Fibroblast of pulmonary artery (primary cell): ENCODE measurements around the gene DNAAF5.

ENCODE experiments used
- DNase-seq: peaks from one replicate; pipeline ENCODE4 v3.0.0-alpha.2; 2010; ENCODE audit warnings: low read depth
- H3K4me3 ChIP-seq: replicated peaks from 2 replicates; pipeline ENCODE4 v1.5.1; 2011; ENCODE audit warnings: low read depth, mild to moderate bottlenecking, control low read depth, low read length, moderate library complexity
- TF ChIP-seq, protein P1 (sequence below): IDR thresholded peaks from 2 replicates; pipeline ENCODE4 v1.5.1; 2011; ENCODE audit warnings: mild to moderate bottlenecking, control low read depth, low read length, inconsistent platforms; ENCODE audit errors: missing control alignments

DNAAF5 gene

DNA sequence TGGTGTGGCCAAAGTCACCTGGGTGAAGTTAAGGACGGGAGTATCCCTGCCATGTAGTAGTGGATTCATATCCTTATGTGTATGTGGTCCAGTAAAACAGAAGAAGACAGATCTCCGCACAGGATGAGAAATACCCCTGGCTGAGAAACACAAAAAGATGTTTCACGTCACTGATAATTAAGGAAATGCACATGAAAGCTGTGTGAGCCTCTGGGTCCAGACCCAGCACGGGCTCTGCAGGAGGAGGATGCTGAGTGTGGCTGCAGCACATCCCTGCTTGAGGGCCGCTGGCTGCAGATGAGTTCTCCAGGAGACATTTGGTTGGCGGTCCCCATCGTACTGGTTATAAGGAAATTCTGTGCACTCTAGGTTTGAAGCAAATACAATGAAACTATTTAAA lies 97.6 kb downstream of the DNAAF5 start:
- TF ChIP-seq, protein P1, sequence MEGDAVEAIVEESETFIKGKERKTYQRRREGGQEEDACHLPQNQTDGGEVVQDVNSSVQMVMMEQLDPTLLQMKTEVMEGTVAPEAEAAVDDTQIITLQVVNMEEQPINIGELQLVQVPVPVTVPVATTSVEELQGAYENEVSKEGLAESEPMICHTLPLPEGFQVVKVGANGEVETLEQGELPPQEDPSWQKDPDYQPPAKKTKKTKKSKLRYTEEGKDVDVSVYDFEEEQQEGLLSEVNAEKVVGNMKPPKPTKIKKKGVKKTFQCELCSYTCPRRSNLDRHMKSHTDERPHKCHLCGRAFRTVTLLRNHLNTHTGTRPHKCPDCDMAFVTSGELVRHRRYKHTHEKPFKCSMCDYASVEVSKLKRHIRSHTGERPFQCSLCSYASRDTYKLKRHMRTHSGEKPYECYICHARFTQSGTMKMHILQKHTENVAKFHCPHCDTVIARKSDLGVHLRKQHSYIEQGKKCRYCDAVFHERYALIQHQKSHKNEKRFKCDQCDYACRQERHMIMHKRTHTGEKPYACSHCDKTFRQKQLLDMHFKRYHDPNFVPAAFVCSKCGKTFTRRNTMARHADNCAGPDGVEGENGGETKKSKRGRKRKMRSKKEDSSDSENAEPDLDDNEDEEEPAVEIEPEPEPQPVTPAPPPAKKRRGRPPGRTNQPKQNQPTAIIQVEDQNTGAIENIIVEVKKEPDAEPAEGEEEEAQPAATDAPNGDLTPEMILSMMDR, result no peak
- H3K4me3 ChIP-seq, result no peak overlapping the region
- no peak for DNase-seq

DNA sequence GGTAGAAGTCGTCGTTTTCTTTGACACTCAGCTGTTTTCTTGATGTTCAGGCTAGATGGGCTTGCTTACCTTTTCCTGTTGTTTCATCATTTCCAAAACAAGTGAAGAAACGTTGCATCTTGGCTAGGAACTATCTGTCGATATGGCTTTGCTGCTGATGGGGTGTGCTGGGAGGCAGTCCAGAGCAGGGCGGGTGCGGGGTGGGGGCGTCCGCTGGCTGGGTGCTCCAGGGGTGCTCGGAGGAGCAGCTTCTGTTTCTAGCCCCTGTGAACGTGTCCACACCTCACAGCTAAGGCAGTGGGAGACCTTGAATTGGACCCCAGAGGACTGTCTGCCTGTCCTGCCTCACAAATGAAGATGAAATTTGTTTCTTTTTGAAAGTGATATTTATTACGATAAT lies 98.2 kb downstream of the DNAAF5 start:
- DNase-seq, result no peak
- no peak overlapping the region for H3K4me3 ChIP-seq
- TF ChIP-seq, protein P1, result no peak

DNA sequence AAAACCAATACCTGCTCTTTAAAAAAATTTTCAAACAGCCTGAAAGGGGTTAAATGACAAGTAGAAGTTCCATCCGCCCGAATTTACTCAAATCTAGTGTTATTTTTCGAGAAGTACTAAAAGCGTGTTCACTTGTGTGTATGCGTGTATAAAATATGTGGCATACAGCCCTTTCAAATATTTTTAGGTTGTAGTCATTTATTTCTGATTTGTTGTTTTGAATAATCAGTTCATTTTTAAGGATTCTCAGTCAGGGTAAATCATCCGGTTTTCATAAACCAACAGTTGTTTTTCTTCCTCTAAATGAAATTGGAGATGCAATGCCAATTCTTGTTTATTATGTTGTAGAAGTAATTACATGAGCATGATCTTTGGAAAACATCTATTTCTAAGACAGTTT lies 98.9 kb downstream of the DNAAF5 start:
- TF ChIP-seq, protein P1, result no peak
- DNase-seq, result peak; percentile 42
- H3K4me3 ChIP-seq, result no peak overlapping the region

DNA sequence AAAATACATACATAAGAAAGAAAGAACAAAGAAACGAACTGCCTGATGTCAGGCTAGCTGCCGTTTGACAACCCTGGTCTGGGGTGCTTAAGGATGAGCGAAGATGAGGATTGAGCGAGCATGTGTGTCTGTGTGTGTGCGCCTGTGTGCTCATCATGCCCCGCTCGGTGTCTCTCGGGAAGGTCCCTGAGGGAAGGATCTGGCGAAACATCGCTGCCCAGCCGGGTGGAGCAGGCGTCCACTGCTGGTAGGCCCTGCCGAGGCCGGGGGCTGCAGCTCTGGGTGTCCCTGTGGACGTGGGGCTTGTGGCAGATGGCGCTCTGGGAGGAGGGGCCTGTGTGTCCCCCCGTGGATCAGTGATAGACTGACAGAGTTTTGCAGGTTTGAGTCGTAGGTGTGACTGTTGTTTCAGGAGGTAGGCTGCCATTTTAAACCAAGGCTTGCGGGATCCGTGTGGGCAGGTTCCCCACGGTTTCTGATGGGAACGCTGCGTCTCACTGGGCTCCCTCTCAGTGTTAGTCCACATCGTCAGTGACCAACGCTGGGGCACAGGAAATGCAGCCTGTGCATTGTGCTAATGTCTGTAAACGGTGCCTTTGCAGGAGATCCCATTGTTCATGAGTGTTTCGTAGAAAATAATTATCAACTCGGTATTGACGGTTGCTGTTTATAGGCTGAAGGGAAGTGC lies 99.9 kb downstream of the DNAAF5 start:
- TF ChIP-seq, protein P1, result no peak
- no peak for DNase-seq

DNA sequence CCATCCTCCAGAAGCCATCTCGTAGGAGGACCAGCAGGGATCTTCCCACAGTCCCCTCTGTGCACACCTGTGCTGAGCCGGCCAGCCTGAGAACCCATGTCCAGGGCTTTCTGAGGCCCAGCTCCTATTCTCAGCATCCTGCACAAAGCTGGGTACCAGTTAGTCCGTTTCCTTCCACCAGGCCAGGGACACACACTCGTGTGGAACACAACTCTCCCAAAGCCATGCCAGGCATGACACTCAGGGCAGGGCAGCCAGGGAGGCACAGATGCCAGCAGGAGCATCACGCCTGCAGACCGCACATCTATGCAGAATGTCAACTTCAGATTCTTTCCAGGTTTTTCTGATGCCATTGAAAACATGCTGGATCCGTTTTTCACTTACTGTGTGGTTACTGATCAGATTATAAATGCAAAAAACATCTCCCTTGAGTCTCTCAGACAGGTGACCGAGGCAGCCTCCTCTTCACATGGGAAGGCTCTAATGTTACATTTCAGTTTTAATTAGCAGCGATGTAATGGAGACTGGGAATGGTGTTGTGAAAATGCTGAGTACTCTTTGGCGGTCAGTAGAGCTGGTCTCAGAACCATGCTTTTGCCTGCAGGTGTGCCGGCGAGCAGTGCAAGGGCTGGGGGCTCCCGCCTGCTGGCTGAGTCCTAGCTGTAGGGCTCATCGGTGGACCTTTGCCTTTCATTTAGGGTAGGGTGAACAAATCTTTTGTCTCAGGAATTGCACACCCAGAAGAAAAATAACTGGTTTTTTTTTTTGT lies 102.5 kb downstream of the DNAAF5 start:
- TF ChIP-seq, protein P1, result no peak
- H3K4me3 ChIP-seq, result no peak overlapping the region
- no peak for DNase-seq

More for the DNA sequence above, 99.9 kb downstream of the DNAAF5 start:
- no peak overlapping the region for H3K4me3 ChIP-seq

DNA sequence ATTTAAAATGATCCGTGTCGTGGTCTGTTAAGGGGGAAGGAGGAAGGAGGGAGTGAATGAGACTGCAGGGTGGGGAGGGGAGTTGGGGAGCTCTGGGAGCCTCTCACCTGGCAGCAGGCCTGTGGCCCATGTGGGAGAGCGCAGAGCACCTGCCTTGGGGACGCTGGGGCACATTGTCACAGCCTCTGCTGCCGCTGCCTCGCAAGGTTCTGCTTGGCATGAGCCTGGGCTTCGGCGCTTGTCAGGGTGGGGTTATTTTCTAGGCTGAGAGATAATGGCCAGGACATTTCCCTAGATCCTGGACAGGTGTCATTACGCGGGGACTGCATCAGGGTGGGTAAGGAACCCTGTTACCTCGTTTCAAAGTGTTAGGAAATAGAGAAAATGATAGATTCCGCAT lies 103.6 kb downstream of the DNAAF5 start:
- no peak overlapping the region for H3K4me3 ChIP-seq
- DNase-seq, result no peak
- TF ChIP-seq, protein P1, result no peak
